Mucosa of descending colon (tissue), 3 donors: ENCODE data around the gene ZCCHC10. TPM values are rescaled to one million over a fixed set of nuclear protein-coding genes. Genes with fewer than 3 reads are reported as not detected.

Experiments
- ATAC-seq: fragments of 200-7000 bp; cut with Tn5 transposase; one replicate; pipeline ENCODE4 v1.9.1; 2020; ENCODE audit warnings: mild to moderate bottlenecking, moderate library complexity
- DNase-seq, 3 donors: peaks; one replicate each; pipeline ENCODE4 v3.0.0-alpha.2; 2020
- H3K36me3 ChIP-seq: fragments of 200-600 bp; one replicate; pipeline ENCODE4 v1.8.0; 2021; ENCODE audit warnings: low read depth, mild to moderate bottlenecking
- H3K4me1 ChIP-seq: fragments of 200-600 bp; one replicate; pipeline ENCODE4 v1.8.0; 2021; ENCODE audit warnings: low read depth, mild to moderate bottlenecking
- H3K4me3 ChIP-seq: fragments of 200-600 bp; one replicate; pipeline ENCODE4 v1.8.0; 2021; ENCODE audit warnings: mild to moderate bottlenecking
- H3K9me3 ChIP-seq: fragments of 200-600 bp; one replicate; pipeline ENCODE4 v1.8.0; 2021; ENCODE audit warnings: mild to moderate bottlenecking
- intact Hi-C, 2 donors: fragments of 100-400 bp; cut with DNase I in 1 of 2; cut with micrococcal nuclease in 1 of 2; formaldehyde crosslinking; loops; one replicate each; pipeline versions ENCODE4 v1.11.0 to v1.11.1; 2022; cut with DNase I, micrococcal nuclease
- total RNA-seq, 3 donors: library from RNA; stranded (reverse); fragmentation: NEBNext Ultra II Directional in 2 of 3; extraction: Animal tissue kit (Norgen Biotek cat#: 25700) in 2 of 3; gene quantifications; one replicate each; pipeline versions ENCODE4 v1.2.1 to v1.2.4, GENCODE V29; 2021 to 2023
- TF ChIP-seq, protein P1 (sequence below): fragments of 200-600 bp; IDR thresholded peaks from one replicate; pipeline ENCODE4 v1.8.0; 2022; ENCODE audit warnings: antibody characterized with exemption, mild to moderate bottlenecking
- donor health status: DM: no; HTN: no; CAD: no; lungs with moderate emphysema.
- donor health status: DM: no; HTN: no; CAD: no.
- donor health status: DM: no; HTN: yes; CAD: no.

Gene ZCCHC10
- total RNA-seq, 3 donors from 2014 or later, result 20.4 to 35.0 (median 29.2) TPM

DNA sequence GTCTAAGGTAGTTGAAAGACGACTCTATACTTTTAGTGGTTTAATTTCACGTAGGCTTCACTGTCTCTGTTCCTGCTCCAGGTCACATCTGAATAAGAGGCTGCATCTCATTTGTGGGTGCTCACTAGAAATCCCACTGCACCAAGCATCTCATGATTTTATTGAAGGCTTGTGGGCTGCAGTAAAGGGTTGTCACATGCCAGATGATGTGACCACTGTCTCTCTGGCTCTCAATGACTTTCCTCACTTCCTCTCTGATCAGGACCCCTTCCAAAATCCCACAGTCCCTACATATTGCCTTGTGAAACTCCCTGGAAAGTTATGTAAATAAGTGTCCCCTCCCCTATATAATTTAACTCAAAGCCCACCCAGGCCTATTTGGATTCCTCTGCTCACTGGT lies 8.9 kb upstream of the ZCCHC10 start:
- ATAC-seq, result no peak
- Histone ChIP-seq H3K36me3 (no peaks in the 10 kb centered on the region), H3K9me3 (no peaks in the 10 kb centered on the region), H3K4me1 (peaks cover 20% of the 10 kb centered on the region), H3K4me3 (no peak overlapping the region)
- TF ChIP-seq, protein P1, sequence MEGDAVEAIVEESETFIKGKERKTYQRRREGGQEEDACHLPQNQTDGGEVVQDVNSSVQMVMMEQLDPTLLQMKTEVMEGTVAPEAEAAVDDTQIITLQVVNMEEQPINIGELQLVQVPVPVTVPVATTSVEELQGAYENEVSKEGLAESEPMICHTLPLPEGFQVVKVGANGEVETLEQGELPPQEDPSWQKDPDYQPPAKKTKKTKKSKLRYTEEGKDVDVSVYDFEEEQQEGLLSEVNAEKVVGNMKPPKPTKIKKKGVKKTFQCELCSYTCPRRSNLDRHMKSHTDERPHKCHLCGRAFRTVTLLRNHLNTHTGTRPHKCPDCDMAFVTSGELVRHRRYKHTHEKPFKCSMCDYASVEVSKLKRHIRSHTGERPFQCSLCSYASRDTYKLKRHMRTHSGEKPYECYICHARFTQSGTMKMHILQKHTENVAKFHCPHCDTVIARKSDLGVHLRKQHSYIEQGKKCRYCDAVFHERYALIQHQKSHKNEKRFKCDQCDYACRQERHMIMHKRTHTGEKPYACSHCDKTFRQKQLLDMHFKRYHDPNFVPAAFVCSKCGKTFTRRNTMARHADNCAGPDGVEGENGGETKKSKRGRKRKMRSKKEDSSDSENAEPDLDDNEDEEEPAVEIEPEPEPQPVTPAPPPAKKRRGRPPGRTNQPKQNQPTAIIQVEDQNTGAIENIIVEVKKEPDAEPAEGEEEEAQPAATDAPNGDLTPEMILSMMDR, result no peak
- DNase-seq, result no peak
- intact Hi-C loops, result no loop called here

DNA sequence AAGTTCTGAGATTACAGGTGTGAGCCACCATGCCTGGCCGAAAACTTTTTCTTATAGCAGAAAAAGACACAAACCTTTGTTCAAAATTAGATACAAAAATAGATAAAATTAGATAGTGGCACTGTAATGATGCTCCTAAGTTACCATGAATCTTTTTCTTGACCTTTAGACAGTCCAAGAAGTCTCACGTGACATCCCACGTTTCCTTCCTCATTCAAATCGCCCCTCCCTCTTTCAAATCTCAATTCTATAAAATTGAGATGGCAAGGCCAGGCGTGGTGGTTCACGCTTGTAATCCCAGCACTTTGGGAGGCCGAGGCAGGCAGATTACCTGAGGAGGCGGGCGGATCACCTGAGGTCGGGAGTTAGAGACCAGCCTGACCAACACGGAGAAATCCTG lies 7.7 kb upstream of the ZCCHC10 start:
- intact Hi-C loops, result no loop called here
- peak; percentile 39 for ATAC-seq
- peaks cover 20% of the 10 kb centered on the region for H3K4me1 ChIP-seq
- H3K36me3 ChIP-seq, result no peaks in the 10 kb centered on the region
- DNase-seq, result peak in 1 of 3 donors; percentile 51
- TF ChIP-seq, protein P1, result no peak
- no peak overlapping the region for H3K4me3 ChIP-seq
- H3K9me3 ChIP-seq, result no peaks in the 10 kb centered on the region

DNA sequence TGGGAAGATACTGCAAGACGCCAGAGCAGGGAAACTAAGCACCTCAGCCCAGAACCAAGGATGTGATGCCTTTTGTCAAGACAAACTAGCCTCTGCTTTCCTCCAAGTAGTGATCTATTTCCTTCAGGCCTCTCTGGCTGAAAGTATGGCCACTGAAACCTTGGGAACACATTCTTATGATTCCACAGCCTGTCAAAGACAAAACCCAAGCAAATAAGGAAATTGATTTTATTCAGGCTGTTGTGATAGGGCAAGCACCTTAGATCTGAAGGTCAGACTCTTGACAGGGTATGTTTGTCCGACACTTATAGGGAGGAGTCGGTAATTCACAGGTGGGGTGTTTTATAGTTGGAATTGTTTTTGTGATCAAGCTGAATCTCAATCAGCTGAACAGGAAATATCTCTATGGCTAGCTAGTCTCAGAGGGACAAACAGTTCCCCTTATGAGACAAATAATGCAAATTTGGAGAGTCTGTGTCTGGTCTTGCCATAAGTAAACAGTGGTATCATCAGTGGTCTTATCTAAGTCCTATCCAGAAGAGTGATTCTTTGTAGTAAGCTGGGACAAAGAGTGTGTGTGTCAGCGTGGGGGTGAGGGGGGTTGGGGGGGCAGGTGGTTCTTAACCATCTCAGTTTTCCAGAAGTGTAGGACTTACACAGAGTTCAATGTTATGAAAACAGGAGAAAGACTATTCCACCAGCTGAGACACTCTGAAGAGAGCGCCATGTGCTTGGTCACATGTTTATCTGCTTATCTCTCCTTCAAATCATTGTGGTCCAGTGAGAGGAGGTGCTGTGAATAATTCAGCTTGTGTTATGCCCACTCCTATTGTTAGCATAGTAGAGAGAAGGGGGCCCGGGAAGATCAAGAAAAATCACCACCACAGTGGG lies 6.7 kb upstream of the ZCCHC10 start:
- TF ChIP-seq, protein P1, result no peak
- DNase-seq (peak in 1 of 3 donors; percentile 41), ATAC-seq (peak; percentile 92)
- Histone ChIP-seq H3K9me3 (no peaks in the 10 kb centered on the region), H3K36me3 (no peaks in the 10 kb centered on the region), H3K4me3 (no peak overlapping the region), H3K4me1 (peaks cover 20% of the 10 kb centered on the region)
- intact Hi-C loops, result no loop called here

DNA sequence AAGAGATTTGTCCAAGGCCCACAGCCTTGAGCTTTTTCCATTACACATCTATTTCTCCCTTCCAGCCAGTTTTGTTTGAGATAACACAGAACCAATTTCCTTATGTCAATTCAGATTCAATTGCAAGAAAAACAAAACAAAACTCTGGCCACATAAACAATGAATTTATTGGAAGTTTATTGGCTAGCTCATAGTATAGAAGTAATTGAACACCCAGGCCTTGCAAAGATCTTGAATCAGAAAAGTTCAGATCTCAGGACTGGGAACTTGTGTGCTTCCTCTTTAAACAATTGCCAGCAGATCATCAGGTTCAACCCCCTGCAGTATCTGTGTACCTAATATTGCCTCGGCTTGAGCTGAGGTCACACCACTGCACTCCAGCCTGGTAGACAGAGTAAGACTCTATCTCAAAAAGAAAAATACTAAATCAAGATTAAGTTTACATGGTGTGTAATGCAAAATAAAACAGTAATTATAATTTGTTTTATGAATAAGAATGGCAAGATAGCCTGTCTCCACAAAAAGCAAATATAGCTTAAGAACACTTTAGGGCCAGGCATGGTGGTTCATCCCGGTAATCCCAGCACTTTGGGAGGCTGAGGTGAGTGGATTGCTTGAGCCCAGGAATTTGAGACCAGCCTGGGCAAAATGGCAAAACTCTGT lies 4.1 kb upstream of the ZCCHC10 start:
- TF ChIP-seq, protein P1, result no peak
- ATAC-seq, result no peak
- no peaks in the 10 kb centered on the region for H3K36me3 ChIP-seq
- intact Hi-C loops, result no loop called here
- H3K4me1 ChIP-seq, result peaks cover 23% of the 10 kb centered on the region
- no peak overlapping the region for H3K4me3 ChIP-seq
- no peaks in the 10 kb centered on the region for H3K9me3 ChIP-seq
- no peak for DNase-seq

DNA sequence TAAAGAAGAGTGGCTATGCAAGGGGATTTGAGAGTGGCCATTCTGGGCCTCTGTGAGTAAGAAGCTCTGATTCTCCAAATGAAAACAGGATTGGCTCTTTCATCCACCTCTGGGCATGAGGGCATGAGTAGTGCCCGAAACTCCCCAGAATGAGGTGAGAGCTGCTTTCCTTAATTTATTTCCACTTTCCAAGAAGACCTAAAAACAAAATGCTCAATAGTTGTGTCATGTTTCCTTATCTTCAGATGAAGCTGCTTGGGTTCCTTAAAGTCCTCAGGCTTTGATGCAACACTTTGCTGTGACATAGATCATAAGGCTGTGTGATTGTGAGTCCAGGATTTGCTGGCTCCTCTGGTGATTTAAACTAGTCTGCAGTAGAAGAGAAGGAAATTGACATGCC lies 3.1 kb upstream of the ZCCHC10 start:
- H3K4me1 ChIP-seq, result peaks cover 28% of the 10 kb centered on the region
- TF ChIP-seq, protein P1, result no peak
- intact Hi-C loops, result no loop called here

More for the DNA sequence above, 3.1 kb upstream of the ZCCHC10 start:
- ATAC-seq (no peak), DNase-seq (no peak)
- Histone ChIP-seq H3K9me3 (no peaks in the 10 kb centered on the region), H3K4me3 (no peak overlapping the region), H3K36me3 (no peaks in the 10 kb centered on the region)
